Activated T-helper 1 cell treated with anti-CD3 and anti-CD28 coated beads, Interleukin-12 subunit alpha, Interleukin-12 subunit beta, Interleukin-2, Interleukin-4 antibody, amounts not matched to agents 30 ng/mL and 10 ng/mL and 1 ng/mL, durations not matched to agents 14 hours and 24 hours and 36 hours (primary cell): ENCODE data around the gene FAIM2. TPM values are rescaled to one million over a fixed set of nuclear protein-coding genes. Genes with fewer than 3 reads are reported as not detected.

ENCODE experiments used
- DNase-seq: peaks from one replicate; pipeline ENCODE4 v3.0.0; 2021; ENCODE audit warnings: low spot score
- H3K27ac Mint-ChIP-seq: one replicate; pipeline ENCODE4 v1.8.0; 2021; ENCODE audit warnings: mild to moderate bottlenecking, mixed read lengths
- H3K27me3 Mint-ChIP-seq: one replicate; pipeline ENCODE4 v1.8.0; 2022; ENCODE audit warnings: mild to moderate bottlenecking, moderate library complexity, mixed read lengths; ENCODE audit not compliant: insufficient read depth
- H3K36me3 Mint-ChIP-seq: one replicate; pipeline ENCODE4 v1.8.0; 2021; ENCODE audit warnings: low read depth, mixed read lengths
- H3K4me1 Mint-ChIP-seq: one replicate; pipeline ENCODE4 v1.8.0; 2021; ENCODE audit warnings: low read depth, mixed read lengths
- H3K4me3 Mint-ChIP-seq: one replicate; pipeline ENCODE4 v1.8.0; 2021; ENCODE audit warnings: mild to moderate bottlenecking, moderate library complexity, mixed read lengths
- H3K9me3 Mint-ChIP-seq: one replicate; pipeline ENCODE4 v1.8.0; 2021; ENCODE audit warnings: mixed read lengths
- intact Hi-C: fragments of 100-400 bp; cut with micrococcal nuclease; formaldehyde crosslinking; loops from one replicate; pipeline ENCODE4 v1.15.1; 2024
- total RNA-seq: library from RNA; stranded (reverse); gene quantifications from 2 replicates; pipeline ENCODE4 v1.2.3, GENCODE V29; 2022

Gene FAIM2
- total RNA-seq, result 0.49 and 0.64 TPM in 2 replicates

- Mint-ChIP-seq H3K36me3 (no peaks in the 10 kb centered on the region), H3K27me3 (peaks cover 27% of the 10 kb centered on the region), H3K4me3 (peak within 1 kb of the TSS; percentile 71), H3K27ac (peak within 1 kb of the TSS; percentile 49), H3K9me3 (no peaks in the 10 kb centered on the region), H3K4me1 (peaks cover 8% of the 10 kb centered on the region)
- DNase-seq, result peak; percentile 36
- intact Hi-C loops, result no loop called here
Measured at GRCh38 chr12:49903700-49904423, at the start of gene FAIM2. FAIM2 (minus strand) TSS chr12:49903900; CDS start chr12:49903792, 108 bp downstream.

GRCh38 chr12:49953151-49953550, 49.5 kb upstream of the FAIM2 start:
- Mint-ChIP-seq H3K36me3 (no peaks in the 10 kb centered on the region), H3K4me1 (no peaks in the 10 kb centered on the region), H3K27me3 (peaks cover 43% of the 10 kb centered on the region), H3K4me3 (no peak overlapping the region), H3K27ac (no peak overlapping the region), H3K9me3 (no peaks in the 10 kb centered on the region)
- DNase-seq, result no peak
- intact Hi-C loops, result no loop called here

GRCh38 chr12:49952391-49953055, 48.8 kb upstream of the FAIM2 start:
- no peak overlapping the region for H3K4me3 Mint-ChIP-seq
- H3K27ac Mint-ChIP-seq, result no peak overlapping the region
- no peaks in the 10 kb centered on the region for H3K36me3 Mint-ChIP-seq
- DNase-seq, result no peak
- intact Hi-C loops, result no loop called here
- no peaks in the 10 kb centered on the region for H3K4me1 Mint-ChIP-seq
- H3K27me3 Mint-ChIP-seq, result peaks cover 38% of the 10 kb centered on the region
- H3K9me3 Mint-ChIP-seq, result no peaks in the 10 kb centered on the region

GRCh38 chr12:49951411-49952240, 47.9 kb upstream of the FAIM2 start:
- Mint-ChIP-seq H3K4me1 (no peaks in the 10 kb centered on the region), H3K36me3 (no peaks in the 10 kb centered on the region), H3K9me3 (no peaks in the 10 kb centered on the region), H3K27me3 (peaks cover 30% of the 10 kb centered on the region), H3K4me3 (no peak overlapping the region), H3K27ac (no peak overlapping the region)
- no peak for DNase-seq
- intact Hi-C loops, result no loop called here

DNA sequence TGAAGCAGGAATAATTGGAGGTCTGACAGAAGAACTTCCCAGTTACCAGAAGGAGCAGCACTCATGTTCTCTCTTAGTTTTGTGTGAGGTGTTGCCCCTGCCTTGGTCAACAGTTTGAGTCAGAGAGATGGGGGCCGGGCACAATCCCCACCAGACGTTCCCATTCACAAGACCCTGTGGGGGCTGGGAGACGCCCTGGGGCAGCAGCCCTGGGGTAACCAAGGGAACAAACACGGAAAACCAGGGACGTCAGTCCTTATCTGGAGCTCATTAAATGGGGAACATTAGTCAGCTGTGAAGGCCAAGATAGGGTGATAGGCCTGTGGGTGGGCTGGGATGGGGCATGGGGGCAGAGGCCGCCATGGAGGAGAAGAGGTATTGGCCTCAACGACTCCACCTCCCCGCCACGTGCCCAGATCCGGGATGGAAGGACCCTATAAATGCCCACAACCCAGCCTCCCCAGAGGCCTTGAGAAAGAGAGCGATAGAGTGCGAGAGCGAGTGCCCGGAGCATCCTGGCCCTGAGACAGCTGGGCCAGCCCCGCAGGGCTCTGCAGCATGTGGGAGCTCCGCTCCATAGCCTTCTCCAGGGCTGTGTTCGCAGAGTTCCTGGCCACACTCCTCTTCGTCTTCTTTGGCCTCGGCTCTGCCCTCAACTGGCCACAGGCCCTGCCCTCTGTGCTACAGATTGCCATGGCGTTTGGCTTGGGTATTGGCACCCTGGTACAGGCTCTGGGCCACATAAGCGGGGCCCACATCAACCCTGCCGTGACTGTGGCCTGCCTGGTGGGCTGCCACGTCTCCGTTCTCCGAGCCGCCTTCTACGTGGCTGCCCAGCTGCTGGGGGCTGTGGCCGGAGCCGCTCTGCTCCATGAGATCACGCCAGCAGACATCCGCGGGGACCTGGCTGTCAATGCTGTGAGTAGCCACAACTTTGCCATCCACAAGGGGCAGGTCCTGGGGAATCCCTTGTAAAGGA, 46.9 kb upstream of the FAIM2 start, which contains the start of gene AQP2:
AQP2 (plus strand) TSS at position 465 of the 979 bp plus-strand sequence; CDS start at position 559, 94 bp downstream.
- H3K27ac Mint-ChIP-seq, result no peak within 1 kb of the TSS
- no peak for DNase-seq
- no peaks in the 10 kb centered on the region for H3K36me3 Mint-ChIP-seq
- H3K27me3 Mint-ChIP-seq, result peaks cover 20% of the 10 kb centered on the region
- H3K4me3 Mint-ChIP-seq, result no peak within 1 kb of the TSS
- intact Hi-C loops, result no loop called here
- peaks cover 8% of the 10 kb centered on the region for H3K4me1 Mint-ChIP-seq
- H3K9me3 Mint-ChIP-seq, result no peaks in the 10 kb centered on the region

DNA sequence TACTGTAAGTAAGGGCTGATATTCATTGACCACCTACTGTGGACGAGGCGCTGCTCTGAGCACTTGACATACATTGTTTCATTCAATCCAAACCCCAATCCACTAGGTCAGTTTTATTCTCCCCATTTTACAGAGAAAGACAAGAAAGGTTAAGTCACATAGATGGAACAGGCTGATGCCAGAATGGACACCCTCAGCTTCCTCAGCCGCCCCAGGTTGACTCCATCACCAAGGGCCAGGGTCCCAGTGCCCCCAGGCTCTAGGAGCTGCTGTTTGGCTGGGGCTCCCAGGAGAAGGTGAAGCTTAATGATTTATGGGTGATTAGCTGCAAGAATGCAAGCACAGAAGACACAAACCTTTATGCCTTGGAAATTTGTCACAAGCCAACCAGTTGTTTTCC, 46.2 kb upstream of the FAIM2 start:
- intact Hi-C loops, result no loop called here
- no peak for DNase-seq
- H3K4me3 Mint-ChIP-seq, result no peak overlapping the region
- no peaks in the 10 kb centered on the region for H3K36me3 Mint-ChIP-seq
- peaks cover 18% of the 10 kb centered on the region for H3K27me3 Mint-ChIP-seq
- no peak overlapping the region for H3K27ac Mint-ChIP-seq
- H3K9me3 Mint-ChIP-seq, result no peaks in the 10 kb centered on the region
- H3K4me1 Mint-ChIP-seq, result peaks cover 15% of the 10 kb centered on the region

DNA sequence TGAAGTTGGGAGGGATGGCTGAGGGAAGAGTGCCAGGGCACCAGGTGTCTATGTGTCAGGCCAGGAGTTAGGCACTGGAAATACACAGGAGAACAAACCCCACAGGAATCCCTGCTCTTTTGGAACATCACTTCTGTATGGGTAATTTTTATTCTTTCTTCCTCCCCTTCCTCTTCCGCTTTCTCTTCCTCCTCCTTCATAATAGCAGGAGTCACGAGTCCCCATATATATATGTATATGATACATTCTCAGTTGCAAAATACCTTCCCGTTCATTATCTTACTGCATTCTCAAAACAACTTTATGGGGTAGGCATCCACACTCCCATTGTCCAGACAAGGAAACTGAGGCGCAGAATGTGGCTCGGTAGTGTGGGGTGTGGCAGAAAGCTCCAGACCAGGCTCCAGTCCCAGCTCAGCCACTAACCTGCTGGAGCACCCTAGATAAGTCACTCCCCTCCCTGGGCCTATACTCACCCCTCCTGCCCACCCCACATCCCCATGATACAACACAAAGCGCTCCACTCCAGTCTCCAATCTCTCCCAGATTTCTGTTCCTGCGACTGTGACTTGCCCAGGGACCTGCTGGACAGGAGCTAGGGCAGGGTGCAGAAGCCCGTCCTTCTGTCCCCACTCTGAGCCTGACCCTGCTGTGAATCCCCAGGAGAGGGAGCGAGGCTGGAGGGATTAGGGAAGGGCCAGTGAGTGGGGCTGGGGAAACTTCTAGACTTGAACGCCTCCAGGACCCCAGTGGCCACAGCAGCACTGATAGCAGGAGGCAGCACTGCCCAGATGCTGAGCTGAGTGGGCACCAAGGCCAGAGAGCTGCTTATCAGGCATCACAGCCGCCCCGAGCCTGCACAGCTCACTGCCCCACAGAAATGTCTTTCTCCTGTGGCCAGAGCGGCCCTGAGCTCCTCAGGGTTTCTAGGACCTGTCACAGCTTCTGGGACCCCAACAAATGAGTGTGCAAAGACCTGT, 45.5 kb upstream of the FAIM2 start:
- Mint-ChIP-seq H3K36me3 (no peaks in the 10 kb centered on the region), H3K4me1 (peaks cover 21% of the 10 kb centered on the region), H3K4me3 (no peak overlapping the region), H3K27me3 (peaks cover 11% of the 10 kb centered on the region), H3K27ac (no peak overlapping the region), H3K9me3 (no peaks in the 10 kb centered on the region)
- intact Hi-C loops, result no loop called here
- no peak for DNase-seq

- H3K27me3 Mint-ChIP-seq, result peaks cover 2% of the 10 kb centered on the region
- no peaks in the 10 kb centered on the region for H3K9me3 Mint-ChIP-seq
- no peaks in the 10 kb centered on the region for H3K36me3 Mint-ChIP-seq
- intact Hi-C loops, result no loop called here
- no peak overlapping the region for H3K27ac Mint-ChIP-seq
- H3K4me3 Mint-ChIP-seq, result no peak overlapping the region
- no peak for DNase-seq
- peaks cover 24% of the 10 kb centered on the region for H3K4me1 Mint-ChIP-seq
Measured at GRCh38 chr12:49947593-49948226, 44.0 kb upstream of the FAIM2 start.

DNA sequence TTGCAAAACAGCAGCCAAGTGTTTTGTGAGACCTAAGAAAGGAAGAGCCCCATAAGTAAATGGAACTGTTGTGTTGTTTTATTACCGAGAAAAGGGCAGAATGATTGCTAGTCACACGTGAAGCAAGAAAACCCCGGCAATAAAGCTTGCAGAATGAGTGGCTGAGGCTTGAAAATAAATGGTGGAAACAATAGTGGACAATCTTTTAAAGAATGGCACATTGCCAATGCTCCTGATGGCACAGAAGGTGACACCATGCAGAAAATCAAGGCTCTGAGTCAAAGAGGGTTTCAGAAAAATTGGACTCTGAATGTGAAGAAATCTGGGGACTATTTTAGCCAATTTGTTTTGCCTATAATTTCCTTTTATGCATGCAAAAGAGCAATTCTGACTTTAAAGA, 42.8 kb upstream of the FAIM2 start:
- H3K4me1 Mint-ChIP-seq, result peaks cover 28% of the 10 kb centered on the region
- H3K27ac Mint-ChIP-seq, result no peak overlapping the region
- intact Hi-C loops, result no loop called here
- no peak for DNase-seq
- H3K36me3 Mint-ChIP-seq, result no peaks in the 10 kb centered on the region
- H3K9me3 Mint-ChIP-seq, result no peaks in the 10 kb centered on the region
- H3K4me3 Mint-ChIP-seq, result no peak overlapping the region
- peaks cover 2% of the 10 kb centered on the region for H3K27me3 Mint-ChIP-seq

- peaks cover 2% of the 10 kb centered on the region for H3K27me3 Mint-ChIP-seq
- peaks cover 28% of the 10 kb centered on the region for H3K4me1 Mint-ChIP-seq
- H3K27ac Mint-ChIP-seq, result peak overlapping the region; percentile 59
- H3K9me3 Mint-ChIP-seq, result no peaks in the 10 kb centered on the region
- no peak overlapping the region for H3K4me3 Mint-ChIP-seq
- DNase-seq, result no peak
- intact Hi-C loops, result no loop called here
- no peaks in the 10 kb centered on the region for H3K36me3 Mint-ChIP-seq
Measured at GRCh38 chr12:49946086-49946485, 42.4 kb upstream of the FAIM2 start.
